Smooth muscle cell (in vitro differentiated cells): Measurements from ENCODE around the gene DNM2. TPM values are rescaled to one million over a fixed set of nuclear protein-coding genes. Genes with fewer than 3 reads are reported as not detected.

Source experiments
- DNase-seq: peaks from one replicate; lab custom pipeline; 2025; ENCODE audit not compliant: unreplicated experiment; lab: John Stamatoyannopoulos, UW
- H2AFZ ChIP-seq: fragments of 200-600 bp; sonication (generic); 2 replicates; pipeline ENCODE4 v1.6.0; 2016; ENCODE audit warnings: antibody characterized with exemption, low read depth, mild to moderate bottlenecking
- H3F3A ChIP-seq: fragments of 200-600 bp; sonication (generic); 2 replicates; pipeline ENCODE4 v1.6.0; 2017; ENCODE audit warnings: antibody characterized with exemption, low read depth
- H3K27ac ChIP-seq: fragments of 200-600 bp; sonication (generic); 2 replicates; pipeline ENCODE4 v1.5.1; 2016; ENCODE audit warnings: low read depth, mild to moderate bottlenecking
- H3K27me3 ChIP-seq: fragments of 200-600 bp; sonication (generic); 2 replicates; pipeline ENCODE4 v1.6.1; 2016; ENCODE audit warnings: low read depth, mild to moderate bottlenecking
- H3K36me3 ChIP-seq: fragments of 200-600 bp; sonication (generic); 2 replicates; pipeline ENCODE4 v1.5.1; 2016; ENCODE audit warnings: low read depth
- H3K4me1 ChIP-seq: fragments of 200-600 bp; sonication (generic); 2 replicates; pipeline ENCODE4 v1.5.1; 2016; ENCODE audit warnings: low read depth
- H3K4me2 ChIP-seq: fragments of 200-600 bp; sonication (generic); 2 replicates; pipeline ENCODE4 v1.6.0; 2016; ENCODE audit warnings: mild to moderate bottlenecking
- H3K4me3 ChIP-seq: fragments of 200-600 bp; sonication (generic); 2 replicates; pipeline ENCODE4 v1.5.1; 2016; ENCODE audit warnings: mild to moderate bottlenecking
- H3K79me2 ChIP-seq: fragments of 200-600 bp; sonication (generic); 2 replicates; pipeline ENCODE4 v1.6.0; 2016; ENCODE audit warnings: low read depth, mild to moderate bottlenecking
- H3K9ac ChIP-seq: fragments of 200-600 bp; sonication (generic); 2 replicates; pipeline ENCODE4 v1.6.0; 2016; ENCODE audit warnings: low read depth
- H3K9me3 ChIP-seq: fragments of 200-600 bp; sonication (generic); replicated peaks from 2 replicates; pipeline ENCODE4 v1.5.1; 2016; ENCODE audit warnings: low read depth
- H4K20me1 ChIP-seq: fragments of 200-600 bp; sonication (generic); 2 replicates; pipeline ENCODE4 v1.6.0; 2016; ENCODE audit warnings: low read depth
- CTCF ChIP-seq: fragments of 200-600 bp; sonication (generic); IDR thresholded peaks from 2 replicates; pipeline ENCODE4 v1.5.1; 2017; ENCODE audit warnings: borderline replicate concordance, mild to moderate bottlenecking, antibody characterized with exemption; ENCODE audit not compliant: insufficient read depth, poor library complexity, severe bottlenecking
- WGBS: methylation state at CpG from one replicate; pipeline ENCODE4 v1.1.7; 2016; ENCODE audit warnings: low lambda C conversion rate; 5-methylcytosine and 5-hydroxymethylcytosine counted together
- polyA plus RNA-seq: library from polyadenylated mRNA; unstranded; fragments of >200 nt; fragmentation: Nextera tagmentation; extraction: Ambion mirVana; gene quantifications from 2 replicates; pipeline ENCODE4 v1.2.1, GENCODE V29; 2016
- total RNA-seq: library from RNA; depleted of rRNA; stranded (reverse); fragments of >200 nt; gene quantifications from 2 replicates; pipeline ENCODE4 v1.2.3, GENCODE V29; 2014

Gene DNM2
- total and polyA plus RNA-seq, 2 experiments from 2014 or later: 65.1 to 93.2 TPM

DNA sequence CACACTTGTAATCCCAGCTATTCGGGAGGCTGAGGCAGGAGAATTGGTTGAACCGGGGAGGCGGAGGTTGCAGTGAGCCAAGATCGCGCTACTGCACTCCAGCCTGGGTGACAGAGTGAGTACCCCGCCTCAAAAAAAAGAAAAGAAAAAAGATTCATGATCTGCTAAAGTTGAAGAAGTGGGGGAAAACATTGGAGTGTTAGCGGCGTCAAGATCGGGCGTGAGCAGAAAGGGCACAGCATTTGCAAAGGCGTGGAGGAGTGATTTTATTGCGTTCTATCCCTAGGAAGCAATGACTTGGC is 874 bp upstream of the DNM2 start:
- Histone ChIP-seq H2AFZ (peak overlapping the region; percentile 69), H3K9me3 (no peaks in the 10 kb centered on the region), H3K4me1 (peaks cover 4% of the 10 kb centered on the region), H3K4me3 (peak overlapping the region; percentile 29), H3K9ac (no peak overlapping the region), H3K36me3 (no peaks in the 10 kb centered on the region), H3K27ac (no peak overlapping the region), H3K4me2 (peak overlapping the region; percentile 83), H3F3A (no peaks in the 10 kb centered on the region), H3K79me2 (peaks cover 40% of the 10 kb centered on the region), H4K20me1 (peaks cover 41% of the 10 kb centered on the region), H3K27me3 (no peaks in the 10 kb centered on the region)
- no peak for TF ChIP-seq CTCF
- no peak for DNase-seq
- 41% methylated on average over 12 of the region's 12 CpGs for WGBS

DNA sequence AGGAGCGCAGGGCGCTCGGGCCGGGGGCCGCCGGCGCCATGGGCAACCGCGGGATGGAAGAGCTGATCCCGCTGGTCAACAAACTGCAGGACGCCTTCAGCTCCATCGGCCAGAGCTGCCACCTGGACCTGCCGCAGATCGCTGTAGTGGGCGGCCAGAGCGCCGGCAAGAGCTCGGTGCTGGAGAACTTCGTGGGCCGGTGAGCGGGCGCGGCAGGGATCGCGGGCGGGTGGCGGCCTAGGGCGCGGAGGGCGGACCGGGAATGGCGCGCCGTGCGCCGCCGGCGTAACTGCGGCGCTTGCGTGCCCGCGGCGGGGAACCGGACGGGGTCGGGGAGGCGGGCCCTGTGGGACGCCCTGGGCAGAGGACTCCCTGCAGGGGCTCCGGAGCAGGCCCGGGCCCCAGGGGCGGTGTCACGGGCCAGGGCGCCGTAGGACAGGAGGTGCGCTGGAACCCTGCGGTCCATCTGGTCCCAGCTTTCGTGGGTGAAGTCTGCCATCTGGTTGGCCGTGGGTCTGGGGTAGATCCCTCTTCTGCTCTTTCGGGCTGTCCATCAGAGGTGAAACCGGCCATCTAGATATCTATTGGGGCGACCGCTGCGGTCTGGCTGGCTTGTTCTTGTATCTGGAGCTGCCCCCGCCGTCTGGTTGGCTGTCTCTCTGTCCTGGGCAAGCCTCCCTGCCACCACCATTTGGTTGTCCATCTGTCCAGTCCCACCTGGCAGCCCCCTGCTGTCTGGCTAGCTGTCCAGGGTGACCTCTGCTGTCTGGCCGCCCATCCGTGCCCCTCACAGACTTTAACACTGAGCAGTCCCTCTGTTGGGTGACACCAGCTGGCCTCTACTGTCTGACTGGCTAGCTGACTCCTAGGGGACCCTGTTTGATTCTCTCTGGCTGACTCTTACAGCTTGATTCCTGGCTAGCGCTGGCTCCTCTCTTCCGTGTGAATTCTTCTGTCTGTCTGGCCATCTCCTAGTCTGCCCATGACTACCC is 622 bp downstream of the DNM2 start:
- peaks cover 56% of the 10 kb centered on the region for H4K20me1 ChIP-seq
- peaks cover 4% of the 10 kb centered on the region for H3K4me1 ChIP-seq
- peak overlapping the region; percentile 98 for H3K4me3 ChIP-seq
- peak overlapping the region; percentile 90 for H2AFZ ChIP-seq
- H3K79me2 ChIP-seq: peaks cover 55% of the 10 kb centered on the region
- no peak for TF ChIP-seq CTCF
- H3K36me3 ChIP-seq: no peaks in the 10 kb centered on the region
- no peaks in the 10 kb centered on the region for H3K9me3 ChIP-seq
- no peaks in the 10 kb centered on the region for H3K27me3 ChIP-seq
- peak; percentile 56 for DNase-seq
- no peaks in the 10 kb centered on the region for H3F3A ChIP-seq
- 2% methylated on average over 49 of the region's 70 CpGs for WGBS
- peak overlapping the region; percentile 93 for H3K9ac ChIP-seq
- peak overlapping the region; percentile 83 for H3K27ac ChIP-seq
- peak overlapping the region; percentile 95 for H3K4me2 ChIP-seq

- H3K79me2 ChIP-seq: peaks cover 65% of the 10 kb centered on the region
- no peaks in the 10 kb centered on the region for H3F3A ChIP-seq
- H3K4me2 ChIP-seq: peak overlapping the region; percentile 95
- no peaks in the 10 kb centered on the region for H3K36me3 ChIP-seq
- peak overlapping the region; percentile 83 for H3K27ac ChIP-seq
- 78% methylated on average over 5 of the region's 5 CpGs for WGBS
- H3K27me3 ChIP-seq: no peaks in the 10 kb centered on the region
- H3K9me3 ChIP-seq: no peaks in the 10 kb centered on the region
- H3K9ac ChIP-seq: peak overlapping the region; percentile 93
- no peak for TF ChIP-seq CTCF
- no peak overlapping the region for H2AFZ ChIP-seq
- H3K4me3 ChIP-seq: peak overlapping the region; percentile 98
- DNase-seq: no peak
- H4K20me1 ChIP-seq: peaks cover 66% of the 10 kb centered on the region
- peaks cover 4% of the 10 kb centered on the region for H3K4me1 ChIP-seq
These were observed 1.6 kb downstream of the DNM2 start for GRCh38 chr19:10719466-10719961.
